GM23248 (cell line): Measurements from ENCODE around the gene ZNF665. TPM values are rescaled to one million over a fixed set of nuclear protein-coding genes. Genes with fewer than 3 reads are reported as not detected.

Experiments
- DNase-seq: peaks from one replicate; pipeline ENCODE4 v3.0.0-alpha.2; 2015
- H2AFZ ChIP-seq: fragments of 200-600 bp; sonication (generic); 2 replicates; pipeline ENCODE4 v1.6.1; 2016; ENCODE audit warnings: antibody characterized with exemption
- H3F3A ChIP-seq: fragments of 200-600 bp; sonication (generic); 2 replicates; pipeline ENCODE4 v1.6.1; 2016; ENCODE audit warnings: mild to moderate bottlenecking, antibody characterized with exemption, mixed run types; ENCODE audit not compliant: insufficient read depth
- H3K27ac ChIP-seq: fragments of 200-600 bp; sonication (generic); 2 replicates; pipeline ENCODE4 v1.5.1; 2016; ENCODE audit warnings: mild to moderate bottlenecking
- H3K27me3 ChIP-seq: fragments of 200-600 bp; sonication (generic); replicated peaks from 2 replicates; pipeline ENCODE4 v1.6.1; 2016; ENCODE audit warnings: mild to moderate bottlenecking; ENCODE audit not compliant: insufficient read depth
- H3K36me3 ChIP-seq: fragments of 200-600 bp; sonication (generic); 2 replicates; pipeline ENCODE4 v1.6.1; 2016; ENCODE audit warnings: low read depth, mild to moderate bottlenecking
- H3K4me1 ChIP-seq: fragments of 200-600 bp; sonication (generic); 2 replicates; pipeline ENCODE4 v1.6.1; 2016; ENCODE audit warnings: mild to moderate bottlenecking; ENCODE audit not compliant: insufficient read depth
- H3K4me2 ChIP-seq: fragments of 200-600 bp; sonication (generic); one replicate; pipeline ENCODE4 v1.6.1; 2016; ENCODE audit warnings: mild to moderate bottlenecking; ENCODE audit not compliant: unreplicated experiment
- H3K4me3 ChIP-seq: fragments of 200-600 bp; sonication (generic); 2 replicates; pipeline ENCODE4 v1.5.1; 2016; ENCODE audit warnings: mild to moderate bottlenecking
- H3K79me2 ChIP-seq: fragments of 200-600 bp; sonication (generic); 2 replicates; pipeline ENCODE4 v1.6.1; 2016; ENCODE audit warnings: mild to moderate bottlenecking; ENCODE audit not compliant: insufficient read depth
- H3K9ac ChIP-seq: fragments of 200-600 bp; sonication (generic); 2 replicates; pipeline ENCODE4 v1.6.1; 2016; ENCODE audit warnings: mild to moderate bottlenecking
- H3K9me2 ChIP-seq: fragments of 200-600 bp; sonication (generic); 2 replicates; pipeline ENCODE4 v1.6.1; 2016; ENCODE audit warnings: mixed run types, mild to moderate bottlenecking, moderate library complexity; ENCODE audit not compliant: insufficient read depth
- H3K9me3 ChIP-seq: fragments of 200-600 bp; sonication (generic); one replicate; pipeline ENCODE4 v1.6.1; 2017; ENCODE audit warnings: low read depth
- H4K20me1 ChIP-seq: fragments of 200-600 bp; sonication (generic); 2 replicates; pipeline ENCODE4 v1.6.0; 2016; ENCODE audit not compliant: insufficient read depth
- EZH2 ChIP-seq: fragments of 200-600 bp; sonication (generic); IDR thresholded peaks from 2 replicates; pipeline ENCODE4 v1.6.1; 2018; ENCODE audit warnings: antibody characterized with exemption, mild to moderate bottlenecking; ENCODE audit not compliant: insufficient read depth, poor library complexity, severe bottlenecking
- EZH2phosphoT487 ChIP-seq: fragments of 200-600 bp; sonication (generic); IDR thresholded peaks from 2 replicates; pipeline ENCODE4 v1.6.1; 2018; ENCODE audit warnings: antibody characterized with exemption, moderate library complexity, mild to moderate bottlenecking, low read depth; ENCODE audit not compliant: insufficient read depth
- WGBS, 2 experiments: methylation state at CpG; one replicate each; pipeline ENCODE4 v1.1.6; 2015 to 2017; ENCODE audit warnings: low lambda C conversion rate in 2 of 2, low coverage in 1 of 2; ENCODE audit errors: missing lambda C conversion rate in 2 of 2; 5-methylcytosine and 5-hydroxymethylcytosine counted together
- in situ Hi-C: fragments of 300-500 bp; cut with MboI; formaldehyde crosslinking; loops from 2 replicates; pipeline ENCODE4 v1.15.0; 2020
- polyA plus RNA-seq: library from polyadenylated mRNA; unstranded; fragments of >200 nt; fragmentation: Nextera tagmentation; extraction: Ambion mirVana; gene quantifications from 2 replicates; pipeline ENCODE4 v1.2.1, GENCODE V29; 2016
- total RNA-seq: library from RNA; depleted of rRNA; stranded (reverse); fragments of >200 nt; shearing (Covaris generic); gene quantifications from 2 replicates; pipeline ENCODE4 v1.2.3, GENCODE V29; 2014

The ZNF665 gene
- total and polyA plus RNA-seq, 2 experiments from 2014 or later = 2.8 to 3.8 TPM

DNA sequence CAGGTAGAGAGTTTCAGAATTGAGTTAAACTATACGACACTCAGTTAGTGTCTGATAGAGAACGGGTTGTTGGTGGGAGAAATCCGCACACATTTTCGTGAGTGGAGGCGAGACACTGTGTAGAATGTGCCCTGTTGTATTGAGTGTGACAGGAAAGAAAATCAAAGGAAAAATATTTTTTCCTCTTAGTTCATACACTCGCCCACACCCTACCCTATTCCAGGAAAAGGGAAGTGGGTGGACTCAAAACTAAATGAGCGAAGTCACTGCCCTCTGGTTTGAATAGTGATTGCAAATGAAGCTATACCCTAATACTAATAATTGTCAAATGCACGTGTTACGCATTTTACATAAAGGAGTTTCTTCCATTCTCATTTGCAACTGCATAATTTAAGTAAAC lies 36.3 kb downstream of the ZNF665 start:
- H3F3A ChIP-seq = 0 out of 2 replicates have a peak, but pooled peaks cover 3% of the 10 kb centered on the region
- peak overlapping the region; percentile 66 for H3K4me2 ChIP-seq
- H4K20me1 ChIP-seq = no peaks in the 10 kb centered on the region
- in situ Hi-C loops = no loop called here
- H3K27ac ChIP-seq = no peak overlapping the region
- peaks cover 3% of the 10 kb centered on the region; the same call in 1 of the 2 replicates for H3K36me3 ChIP-seq
- no peaks in the 10 kb centered on the region for H3K9me2 ChIP-seq
- H3K9me3 ChIP-seq = no peaks in the 10 kb centered on the region
- peaks cover 32% of the 10 kb centered on the region for H3K79me2 ChIP-seq
- H2AFZ ChIP-seq = no peak overlapping the region
- no peaks in the 10 kb centered on the region for H3K27me3 ChIP-seq
- 93 to 98% methylated on average over 9 of the region's 9 CpGs for WGBS, 2 experiments
- no peak for TF ChIP-seq EZH2phosphoT487
- no peak for TF ChIP-seq EZH2
- H3K4me3 ChIP-seq = no peak overlapping the region
- H3K9ac ChIP-seq = no peak overlapping the region
- H3K4me1 ChIP-seq = peaks cover 12% of the 10 kb centered on the region; the same call in 1 of the 2 replicates
- no peak for DNase-seq

DNA sequence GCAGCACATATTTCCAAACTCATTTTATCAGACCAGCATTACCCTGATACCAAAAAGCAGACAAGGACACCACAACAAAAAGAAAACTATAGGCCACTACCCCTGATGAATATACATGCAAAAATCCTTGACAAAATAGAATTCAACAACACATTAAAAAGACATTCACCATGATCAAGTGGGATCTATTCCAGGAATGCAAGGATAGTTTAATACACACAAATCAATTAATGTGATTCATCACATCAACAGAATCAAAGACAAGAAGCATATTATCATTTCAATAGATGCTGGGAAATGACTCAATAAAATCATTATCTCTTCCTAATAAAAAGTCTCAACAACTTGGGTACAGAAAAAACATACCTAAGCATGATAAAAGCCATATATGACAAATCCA lies 45.5 kb downstream of the ZNF665 start:
- Histone ChIP-seq H3K4me2 (no peak overlapping the region), H4K20me1 (no peaks in the 10 kb centered on the region), H3K9me2 (no peaks in the 10 kb centered on the region), H3K27me3 (no peaks in the 10 kb centered on the region), H3K9ac (no peak overlapping the region), H3K27ac (no peak overlapping the region), H3K4me1 (no peaks in the 10 kb centered on the region), H3F3A (0 out of 2 replicates have a peak, but pooled peaks cover 3% of the 10 kb centered on the region), H3K9me3 (no peaks in the 10 kb centered on the region), H3K79me2 (peaks cover 4% of the 10 kb centered on the region; the same call in 1 of the 2 replicates), H3K36me3 (peaks cover 59% of the 10 kb centered on the region), H2AFZ (no peak overlapping the region), H3K4me3 (no peak overlapping the region)
- in situ Hi-C loops = no loop called here
- DNase-seq = no peak
- TF ChIP-seq EZH2 (no peak), EZH2phosphoT487 (no peak)

- H3K4me1 ChIP-seq = no peaks in the 10 kb centered on the region
- H2AFZ ChIP-seq = no peak overlapping the region
- H4K20me1 ChIP-seq = no peaks in the 10 kb centered on the region
- H3K9ac ChIP-seq = no peak overlapping the region
- no peak for TF ChIP-seq EZH2phosphoT487
- TF ChIP-seq EZH2 = no peak
- H3K36me3 ChIP-seq = peaks cover 37% of the 10 kb centered on the region
- H3K4me2 ChIP-seq = no peak overlapping the region
- H3K4me3 ChIP-seq = no peak overlapping the region
- no peaks in the 10 kb centered on the region for H3F3A ChIP-seq
- no peak overlapping the region for H3K27ac ChIP-seq
- in situ Hi-C loops = no loop called here
- H3K9me3 ChIP-seq = no peaks in the 10 kb centered on the region
- no peaks in the 10 kb centered on the region for H3K79me2 ChIP-seq
- no peaks in the 10 kb centered on the region for H3K9me2 ChIP-seq
- WGBS, 2 experiments = 86 to 88% methylated on average over 4 of the region's 4 CpGs
- H3K27me3 ChIP-seq = no peaks in the 10 kb centered on the region
- no peak for DNase-seq
Measured at GRCh38 chr19:53140351-53140750, 52.8 kb downstream of the ZNF665 start.

- Histone ChIP-seq H3K9me3 (no peaks in the 10 kb centered on the region), H3K4me3 (no peak overlapping the region), H3K27me3 (no peaks in the 10 kb centered on the region), H2AFZ (no peak overlapping the region), H3K79me2 (peaks cover 11% of the 10 kb centered on the region), H3K9ac (no peak overlapping the region), H3K4me2 (no peak overlapping the region), H4K20me1 (no peaks in the 10 kb centered on the region), H3F3A (peaks cover 4% of the 10 kb centered on the region; the same call in 1 of the 2 replicates), H3K27ac (no peak overlapping the region), H3K9me2 (no peaks in the 10 kb centered on the region), H3K36me3 (peaks cover 8% of the 10 kb centered on the region; the same call in 1 of the 2 replicates), H3K4me1 (0 out of 2 replicates have a peak, but pooled peaks cover 10% of the 10 kb centered on the region)
- in situ Hi-C loops = no loop called here
- DNase-seq = no peak
- no peak for TF ChIP-seq EZH2
- no peak for TF ChIP-seq EZH2phosphoT487
- WGBS, 2 experiments = 81 to 88% methylated on average over 3 of the region's 3 CpGs
Measured at GRCh38 chr19:53136432-53136831, 56.7 kb downstream of the ZNF665 start.
